ENCODE results near the gene SPTAN1.

Gene SPTAN1

GRCh38 chr9:128607642-128608350 lies 55.4 kb downstream of the SPTAN1 start:
- DNase-seq: no peak

DNA sequence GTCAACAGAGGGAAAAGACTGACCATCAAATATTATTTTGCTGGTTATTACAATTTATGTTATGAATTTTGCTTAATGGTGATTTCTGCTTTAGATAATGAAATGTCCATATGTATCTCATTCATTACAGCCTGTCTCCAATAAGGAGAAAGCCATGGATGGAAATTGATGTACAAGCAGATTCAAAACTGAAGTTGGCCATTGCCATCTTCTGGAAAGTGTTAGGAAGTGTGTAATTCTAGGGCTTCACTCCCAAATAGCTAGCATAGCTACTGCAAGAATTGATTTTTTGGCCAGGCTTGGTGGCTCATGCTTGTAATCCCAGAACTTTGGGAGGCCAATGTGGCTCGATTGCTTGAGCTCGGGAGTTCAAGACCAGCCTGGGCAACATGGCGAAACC lies 58.5 kb downstream of the SPTAN1 start:
- no peak for DNase-seq

DNA sequence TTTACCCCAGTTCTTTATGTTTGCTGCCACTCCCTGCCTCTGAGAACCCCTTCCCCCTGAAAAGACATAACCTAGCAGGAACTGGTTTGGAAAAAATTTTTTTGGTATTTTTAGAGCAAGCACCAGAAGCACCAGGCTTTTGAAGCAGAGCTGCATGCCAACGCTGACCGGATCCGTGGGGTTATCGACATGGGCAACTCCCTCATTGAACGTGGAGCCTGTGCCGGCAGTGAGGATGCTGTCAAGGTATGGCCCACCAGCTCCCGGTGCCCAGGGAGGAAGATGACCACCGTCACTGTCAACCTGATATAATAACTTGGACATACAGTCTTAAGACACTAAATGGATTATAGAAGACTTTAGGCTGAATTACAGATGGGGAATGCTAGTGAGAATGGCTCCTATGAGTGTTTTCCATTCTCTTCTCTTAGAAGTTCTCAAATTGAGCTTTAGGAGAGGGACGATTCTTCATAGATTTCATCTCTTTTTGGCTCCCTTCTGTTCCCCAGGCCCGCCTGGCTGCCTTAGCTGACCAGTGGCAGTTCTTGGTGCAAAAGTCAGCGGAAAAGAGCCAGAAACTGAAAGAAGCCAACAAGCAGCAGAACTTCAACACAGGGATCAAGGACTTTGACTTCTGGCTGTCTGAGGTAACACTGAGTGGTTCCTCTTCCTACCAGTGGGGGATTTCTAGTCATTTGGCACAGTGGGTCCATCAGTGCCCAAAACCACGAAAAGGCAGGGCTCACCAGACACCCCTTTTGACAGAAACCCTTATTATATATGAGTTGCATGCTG lies 59.4 kb downstream of the SPTAN1 start:
- DNase-seq: no peak

GRCh38 chr9:128614728-128615127 lies 62.3 kb downstream of the SPTAN1 start:
- DNase-seq: no peak

GRCh38 chr9:128615571-128615970 lies 63.2 kb downstream of the SPTAN1 start:
- no peak for DNase-seq

DNA sequence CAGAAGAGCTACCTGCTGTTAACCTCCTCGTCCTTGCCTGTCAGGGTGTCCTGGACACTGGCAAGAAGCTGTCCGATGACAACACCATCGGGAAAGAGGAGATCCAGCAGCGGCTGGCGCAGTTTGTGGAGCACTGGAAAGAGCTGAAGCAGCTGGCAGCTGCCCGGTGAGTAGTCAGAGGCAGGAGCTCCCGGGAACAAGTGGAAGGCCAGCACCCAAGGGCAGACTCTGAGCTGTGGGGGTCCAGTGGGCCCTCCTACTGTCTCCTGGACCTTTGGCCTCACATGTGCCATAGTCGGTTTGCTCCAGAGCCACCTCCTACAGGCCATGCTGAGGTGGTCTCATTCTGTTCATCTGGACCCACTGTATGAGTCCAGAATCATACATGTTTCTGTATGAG lies 65.6 kb downstream of the SPTAN1 start:
- no peak for DNase-seq

DNA sequence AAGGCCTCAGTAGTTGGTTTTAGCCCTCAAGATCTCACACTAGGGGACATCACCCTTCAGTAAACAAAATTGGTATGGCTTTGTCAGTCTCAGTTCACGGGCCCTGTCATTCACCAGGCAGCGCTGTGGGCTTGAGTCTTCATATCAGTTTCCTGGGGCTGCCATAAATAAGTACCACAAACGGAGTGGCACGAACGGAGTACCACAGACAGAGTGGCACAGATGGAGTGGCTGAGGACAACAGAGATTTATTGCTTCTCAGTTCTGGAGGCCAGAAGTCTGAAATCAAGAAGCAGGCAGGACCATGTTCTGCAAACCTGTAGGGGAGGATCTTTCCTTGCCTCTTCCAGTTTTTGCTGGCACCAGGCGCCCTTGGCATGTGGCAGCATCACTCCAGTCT lies 66.7 kb downstream of the SPTAN1 start:
- DNase-seq: no peak

GRCh38 chr9:128619779-128620178 lies 67.4 kb downstream of the SPTAN1 start:
- DNase-seq: no peak

- DNase-seq: no peak
These were observed 69.5 kb downstream of the SPTAN1 start for GRCh38 chr9:128621730-128622455.

- DNase-seq: no peak
These were observed 72.2 kb downstream of the SPTAN1 start for GRCh38 chr9:128624566-128624965.

DNA sequence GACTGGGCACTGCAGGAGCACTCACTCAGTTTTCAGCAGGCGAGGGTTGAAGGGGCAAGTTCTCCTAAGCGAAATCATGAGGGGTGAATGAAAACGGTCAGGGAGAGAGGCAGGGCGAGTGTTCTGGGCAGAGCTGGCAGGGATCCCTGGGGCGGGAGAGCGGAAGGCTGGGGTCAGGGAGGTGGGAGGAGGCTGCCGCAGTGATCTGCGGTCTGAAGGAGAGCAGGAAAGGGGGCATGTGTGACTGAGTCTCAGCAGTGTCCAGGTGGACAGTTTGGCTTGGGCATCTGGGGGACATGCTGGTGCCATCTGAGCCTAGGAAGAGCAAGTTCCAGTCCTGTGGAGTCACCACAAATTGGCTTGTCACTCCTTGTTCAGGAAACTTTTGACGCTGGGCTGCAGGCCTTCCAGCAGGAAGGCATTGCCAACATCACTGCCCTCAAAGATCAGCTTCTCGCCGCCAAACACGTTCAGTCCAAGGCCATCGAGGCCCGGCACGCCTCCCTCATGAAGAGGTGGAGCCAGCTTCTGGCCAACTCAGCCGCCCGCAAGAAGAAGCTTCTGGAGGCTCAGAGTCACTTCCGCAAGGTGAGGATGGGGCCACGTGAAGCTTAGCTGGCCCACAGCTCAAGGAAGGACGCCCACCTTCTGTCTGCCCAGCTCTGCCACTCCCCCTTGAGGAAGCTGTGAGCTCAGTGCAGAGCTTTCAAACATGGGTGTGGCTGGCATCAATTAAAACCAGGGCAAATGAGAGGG lies 73.2 kb downstream of the SPTAN1 start:
- DNase-seq: no peak

DNA sequence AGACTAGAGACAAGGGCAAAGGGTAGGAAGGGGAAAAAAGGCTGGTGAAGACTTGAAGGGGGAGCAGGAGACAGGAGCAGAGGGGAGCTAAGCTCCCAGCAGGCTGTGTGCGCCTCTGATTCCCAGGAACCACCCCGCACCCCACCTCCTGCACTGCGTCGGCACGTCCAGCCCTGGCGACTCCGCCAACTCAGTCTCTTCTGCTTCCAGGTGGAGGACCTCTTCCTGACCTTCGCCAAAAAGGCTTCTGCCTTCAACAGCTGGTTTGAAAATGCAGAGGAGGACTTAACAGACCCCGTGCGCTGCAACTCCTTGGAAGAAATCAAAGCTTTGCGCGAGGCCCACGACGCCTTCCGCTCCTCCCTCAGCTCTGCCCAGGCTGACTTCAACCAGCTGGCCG lies 73.8 kb downstream of the SPTAN1 start:
- no peak for DNase-seq

GRCh38 chr9:128627127-128627715 lies 74.8 kb downstream of the SPTAN1 start:
- no peak for DNase-seq

DNA sequence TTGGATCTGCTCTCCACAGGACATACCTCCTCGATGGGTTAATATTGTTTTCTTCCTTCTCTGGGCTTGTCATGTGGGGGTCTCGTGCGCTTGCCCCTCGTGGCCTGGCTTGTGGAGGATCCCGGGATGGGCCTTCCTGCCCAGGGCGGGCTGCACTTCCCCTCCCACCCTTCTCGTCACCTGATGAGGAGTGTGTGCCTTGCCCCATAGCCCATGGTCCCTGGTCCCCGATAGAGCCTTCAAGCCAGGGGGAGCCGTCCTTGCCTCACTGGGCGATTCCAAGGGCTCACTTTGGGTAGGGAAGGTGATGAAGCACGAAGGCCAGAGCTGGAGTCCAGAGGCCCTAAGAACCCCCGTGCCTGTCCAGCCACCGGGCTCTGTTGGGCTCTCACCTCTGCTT lies 75.5 kb downstream of the SPTAN1 start:
- DNase-seq: no peak

GRCh38 chr9:128628471-128629048 lies 76.2 kb downstream of the SPTAN1 start:
- no peak for DNase-seq

GRCh38 chr9:128629136-128629535 lies 76.7 kb downstream of the SPTAN1 start:
- no peak for DNase-seq

DNA sequence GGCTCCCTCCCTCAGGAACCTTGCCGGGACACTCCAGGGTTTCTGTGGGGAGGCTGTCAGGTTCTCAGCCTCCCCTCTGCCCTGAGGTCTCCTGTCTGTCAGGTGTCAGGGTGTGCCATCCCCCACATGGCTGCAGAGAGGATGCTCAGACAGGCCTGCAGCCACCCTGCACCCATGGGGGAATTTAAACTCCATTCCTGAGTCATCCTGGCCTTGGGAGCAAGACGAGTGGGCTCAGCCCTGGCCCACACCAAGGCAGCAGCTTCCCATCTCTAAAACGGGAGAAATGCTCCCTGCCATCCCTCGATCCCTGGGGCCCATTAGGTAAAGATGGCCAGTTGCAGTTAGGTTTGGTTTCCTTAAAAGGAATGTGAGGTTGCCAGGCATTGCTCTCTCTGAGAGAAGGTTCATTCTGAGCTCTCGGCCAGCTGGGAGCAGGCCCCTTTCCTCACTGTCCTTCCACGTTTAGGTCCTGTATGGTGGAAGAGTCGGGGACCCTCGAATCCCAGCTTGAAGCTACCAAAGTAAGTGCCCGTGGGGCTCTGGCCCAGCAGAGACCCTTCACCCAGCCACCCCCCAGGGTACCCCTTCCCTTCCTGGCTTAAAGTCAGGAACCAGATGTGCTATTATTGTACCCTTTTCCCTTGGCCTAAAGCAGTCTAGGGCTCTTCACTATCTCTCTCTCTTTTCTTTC lies 77.6 kb downstream of the SPTAN1 start:
- DNase-seq: no peak

DNA sequence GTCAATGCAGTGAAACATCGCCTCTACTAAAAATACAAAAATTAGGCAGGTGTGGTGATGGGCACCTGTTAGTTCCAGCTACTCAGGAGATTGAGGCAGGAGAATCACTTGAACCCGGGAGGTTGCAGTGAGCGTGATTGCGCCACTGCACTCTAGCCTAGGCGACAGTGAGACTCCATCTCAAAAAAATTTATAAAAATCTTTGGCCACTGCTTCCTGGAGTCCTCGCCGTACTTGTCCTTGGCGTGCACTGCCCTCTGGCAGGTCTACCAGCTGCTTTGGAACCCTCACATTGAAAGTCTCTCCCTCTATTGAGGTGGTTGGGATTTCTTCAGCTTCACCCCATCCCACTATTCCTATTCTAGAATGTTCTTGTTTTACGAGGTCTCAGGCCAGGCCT lies 79.2 kb downstream of the SPTAN1 start:
- no peak for DNase-seq

GRCh38 chr9:128632066-128632465 lies 79.7 kb downstream of the SPTAN1 start:
- DNase-seq: no peak

GRCh38 chr9:128632486-128632885 lies 80.1 kb downstream of the SPTAN1 start:
- no peak for DNase-seq

GRCh38 chr9:128633057-128633456 lies 80.7 kb downstream of the SPTAN1 start:
- DNase-seq: no peak

GRCh38 chr9:128633601-128634000 lies 81.2 kb downstream of the SPTAN1 start:
- no peak for DNase-seq

Data from NCI-H1436 treated with DMSO at 0.1 percent for 48 hours (cell line).